GM04504 (cell line): ENCODE results near the gene PACRGL.

Source experiments
- DNase-seq: peaks from one replicate; pipeline ENCODE4 v3.0.0-alpha.2; 2012; ENCODE audit warnings: low read depth

Gene PACRGL

DNA sequence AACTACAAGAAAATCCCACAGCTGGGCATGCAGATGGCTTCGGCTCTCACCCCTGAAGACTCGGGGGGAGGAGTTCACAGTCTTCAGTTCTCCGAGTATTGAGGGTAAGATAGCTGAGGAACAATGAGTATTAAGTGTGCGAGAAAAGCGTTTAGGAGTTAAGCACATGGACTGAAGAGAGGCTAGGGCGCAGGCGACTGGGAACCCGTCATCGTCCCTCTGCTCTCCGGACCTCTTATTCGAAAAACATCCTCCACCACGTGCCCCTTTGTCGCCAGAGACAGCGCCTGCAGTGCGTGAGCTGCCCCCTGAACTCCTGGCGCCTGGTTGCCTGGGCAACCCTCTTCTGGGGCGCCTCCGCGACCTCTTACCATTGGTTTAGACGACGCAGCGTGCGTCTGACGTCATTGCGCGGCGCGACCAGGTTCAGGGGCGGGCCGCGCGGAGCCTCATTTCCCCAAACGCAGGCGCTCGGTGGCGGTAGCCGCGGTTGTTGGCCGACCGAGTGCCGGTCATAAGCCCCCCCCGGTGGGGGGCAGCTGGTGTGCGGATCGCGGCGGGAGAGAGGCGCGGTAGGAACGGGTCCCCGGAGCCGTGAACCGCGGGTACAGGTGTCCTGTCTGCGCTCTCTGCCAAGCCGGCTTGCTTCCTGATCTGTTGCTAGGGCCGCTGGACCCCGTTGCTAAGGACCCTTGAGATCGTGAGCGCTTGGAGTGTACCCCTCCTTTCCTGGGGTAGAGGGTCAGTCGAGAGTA, at the start of gene PACRGL:
TSS of gene PACRGL (plus strand) at position 452 of the 755 bp plus-strand sequence. CDS start 4,024 bp downstream, outside the sequence.
- peak; percentile 80 for DNase-seq

DNA sequence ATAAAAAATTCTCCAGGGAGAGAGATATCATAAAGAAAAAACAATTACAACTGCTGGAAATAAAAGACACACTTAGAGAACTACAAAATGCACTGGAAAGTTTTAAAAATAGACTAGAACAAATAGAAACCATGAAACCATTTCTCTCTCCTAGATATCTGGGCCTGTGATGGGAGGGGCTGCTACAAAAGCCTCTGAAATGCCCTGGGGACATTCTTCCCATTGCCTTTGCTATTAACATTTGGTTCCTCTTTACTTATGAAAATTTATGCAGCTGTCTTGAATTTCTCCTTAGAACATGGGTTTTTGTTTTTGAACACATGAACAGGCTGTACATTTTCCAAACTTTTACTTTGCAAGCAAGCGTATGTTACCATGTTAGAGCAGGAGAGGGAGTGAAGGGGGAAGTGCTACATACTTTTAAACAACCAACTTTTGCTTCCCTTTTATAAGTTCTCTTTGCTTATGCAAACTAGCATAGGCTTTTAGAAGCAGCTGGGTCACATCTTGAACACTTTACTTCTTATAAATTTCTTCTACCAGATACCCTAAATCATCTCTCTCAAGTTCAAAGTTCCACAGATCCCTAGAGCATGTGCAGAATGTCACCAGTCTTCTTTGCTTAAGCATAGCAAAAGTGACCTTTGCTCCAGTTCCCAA, 47.9 kb upstream of the PACRGL start:
- no peak for DNase-seq

DNA sequence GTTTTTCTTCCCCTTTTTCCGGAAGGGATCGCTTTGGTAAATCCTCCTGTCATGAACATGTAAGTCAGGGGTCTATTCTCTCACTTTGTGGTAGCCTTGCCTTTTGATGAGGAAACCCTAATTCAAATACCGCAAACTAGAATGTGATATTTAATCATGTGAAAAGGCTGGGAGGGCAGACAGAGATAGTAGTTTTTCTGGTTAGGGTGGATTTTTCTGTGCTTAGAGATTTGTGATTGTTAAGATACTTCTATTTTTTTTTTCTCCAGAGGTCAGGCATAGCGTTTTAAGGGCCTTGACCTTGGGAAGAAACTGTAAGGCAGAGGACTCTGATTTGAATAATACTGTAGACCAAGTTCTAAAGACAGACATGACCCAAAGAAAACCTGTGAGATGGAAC, 41.8 kb upstream of the PACRGL start:
- DNase-seq, result no peak

DNA sequence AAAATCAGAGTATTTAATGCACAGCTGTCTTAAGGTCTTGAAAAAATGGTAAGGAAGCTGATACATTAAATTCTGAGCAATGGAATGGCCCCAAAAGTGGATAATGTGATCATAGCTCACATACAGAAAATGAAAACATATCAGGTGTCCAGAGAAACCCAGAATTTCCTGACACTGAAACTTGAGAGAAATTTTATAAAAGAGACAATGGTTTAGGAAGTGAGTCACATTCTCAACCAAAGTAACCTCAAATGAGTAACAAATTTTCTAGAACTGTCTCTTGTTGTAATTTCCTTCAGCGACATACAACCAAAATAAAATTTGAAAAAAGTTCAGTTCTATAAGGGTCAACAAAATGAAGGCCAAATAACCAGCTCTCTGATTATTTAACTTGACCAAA, 37.4 kb upstream of the PACRGL start:
- no peak for DNase-seq

DNA sequence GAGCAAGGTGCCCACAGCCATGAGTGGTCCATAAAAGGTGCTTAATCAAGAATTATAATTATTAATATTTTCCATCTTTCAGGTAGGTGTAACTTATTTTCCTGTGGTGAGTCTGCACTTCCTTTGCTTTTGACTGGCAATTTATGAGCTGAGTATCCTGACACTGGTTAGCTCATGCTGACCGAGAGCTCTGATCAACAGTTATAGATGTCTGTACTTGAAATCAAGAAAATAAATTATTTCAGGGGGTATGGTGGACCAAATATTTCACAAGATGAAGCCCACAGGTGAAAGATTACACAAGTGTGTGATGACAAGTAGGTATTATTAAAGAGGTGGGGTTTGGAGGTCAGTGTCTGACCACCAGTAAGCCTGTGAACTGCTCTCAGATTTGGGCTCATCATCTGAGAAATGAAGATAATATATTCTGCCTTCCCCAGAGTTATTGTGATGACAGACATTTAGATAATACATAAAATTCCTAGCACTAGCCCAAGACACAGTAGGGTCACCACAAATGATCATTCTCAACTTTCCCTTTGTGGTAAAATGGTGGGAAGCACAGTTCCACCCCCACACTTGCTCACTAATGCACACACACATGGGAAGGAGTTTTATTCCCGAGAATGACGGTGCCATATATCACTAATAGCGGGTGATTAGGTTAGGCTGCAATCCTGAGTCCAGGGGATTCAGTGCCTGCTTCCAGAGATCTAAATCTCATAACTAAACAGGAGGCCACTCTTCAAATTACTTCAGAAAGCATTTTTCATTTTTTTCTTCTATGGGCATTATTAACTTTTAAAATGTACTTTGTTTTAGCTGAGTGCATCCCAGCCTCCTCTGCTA, 34.0 kb upstream of the PACRGL start:
- DNase-seq, result no peak

DNA sequence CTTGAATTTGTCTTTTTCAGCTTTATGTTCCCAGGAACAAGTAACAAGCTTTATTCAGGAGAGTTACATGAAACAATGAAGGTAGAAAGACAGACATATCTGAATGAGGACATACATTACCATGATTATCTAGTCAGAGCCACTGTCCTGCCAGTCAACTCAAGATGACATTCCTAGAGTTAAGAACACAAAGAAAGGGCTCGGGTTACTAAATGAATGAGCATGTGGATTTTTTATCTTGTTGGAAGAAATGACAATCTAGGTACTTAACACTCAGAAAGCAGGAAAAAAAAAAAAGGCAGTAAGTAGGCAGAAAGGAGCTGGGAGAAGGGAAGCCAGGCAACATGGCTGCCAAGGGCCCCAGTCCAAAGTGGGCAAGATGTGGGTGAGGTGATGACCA, 28.0 kb upstream of the PACRGL start:
- DNase-seq, result no peak

DNA sequence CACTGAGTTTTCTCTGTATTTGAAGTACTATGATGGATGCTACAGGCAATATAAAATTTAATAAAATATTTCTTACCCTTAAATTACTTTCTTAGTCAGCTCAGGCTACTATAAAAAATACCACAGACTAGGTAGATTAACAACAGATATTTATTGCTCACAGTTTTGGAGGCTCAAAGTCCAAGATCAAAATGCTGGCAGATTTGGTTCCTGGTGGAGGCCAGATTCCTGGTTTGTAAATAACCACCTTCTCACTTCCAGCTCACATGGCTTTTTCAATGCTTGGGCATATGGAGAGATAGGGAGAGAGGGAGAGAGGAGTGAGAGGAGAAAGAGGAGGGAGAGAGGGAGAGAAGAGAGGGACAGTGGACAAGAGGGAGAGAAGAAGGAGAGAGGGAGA, 24.5 kb upstream of the PACRGL start:
- no peak for DNase-seq

DNA sequence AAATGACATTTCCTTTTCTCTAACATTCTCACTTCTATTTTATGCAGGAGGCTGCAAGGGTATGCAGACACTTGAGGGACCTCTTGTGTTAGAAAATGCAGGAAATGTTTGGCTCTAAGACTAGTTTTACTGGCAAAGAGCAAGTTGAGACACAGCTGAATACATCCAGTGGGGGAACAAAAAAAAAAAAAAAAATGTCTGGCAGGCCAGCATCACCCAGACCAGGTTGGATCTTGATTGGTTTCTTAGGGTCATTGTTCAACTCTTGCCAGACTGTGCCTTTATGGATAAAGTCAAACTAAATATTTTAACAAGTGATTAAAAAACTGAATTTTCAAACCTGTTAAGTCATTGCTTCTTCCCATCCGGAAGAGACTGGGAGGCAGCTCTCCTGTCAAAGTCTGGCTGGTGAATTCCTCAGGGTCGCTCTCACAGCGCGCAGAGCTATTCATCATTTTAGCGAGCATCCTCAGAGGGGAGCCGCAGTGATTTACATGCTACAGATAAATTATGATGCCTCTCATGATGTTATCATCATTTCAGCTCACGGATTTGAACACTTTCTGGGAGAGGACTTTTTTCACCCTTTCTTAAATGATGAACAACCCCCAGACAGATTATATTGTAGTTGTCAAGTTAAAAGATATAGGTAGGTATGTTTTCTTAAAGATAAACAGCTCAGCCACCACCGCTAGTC, 23.6 kb upstream of the PACRGL start:
- DNase-seq, result no peak

DNA sequence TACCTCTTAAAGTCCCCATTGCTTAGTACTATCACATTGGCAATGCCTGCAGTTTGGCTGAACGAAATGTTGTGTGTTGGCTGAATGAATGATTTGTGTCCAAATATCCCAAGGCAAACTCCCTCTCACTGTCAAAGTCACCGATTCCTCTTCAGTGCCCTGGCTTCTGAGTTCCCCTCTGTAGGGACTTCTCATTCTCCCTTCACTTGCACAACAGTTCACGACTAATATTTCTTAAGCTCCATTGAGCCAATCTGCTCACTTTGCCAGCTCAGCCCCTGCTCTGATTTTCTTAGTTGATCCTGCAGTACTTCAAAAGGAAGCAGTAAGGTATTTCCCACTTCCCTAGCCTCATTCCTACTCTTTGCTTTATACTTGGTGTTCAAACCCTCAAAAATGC, 21.9 kb upstream of the PACRGL start:
- no peak for DNase-seq

DNA sequence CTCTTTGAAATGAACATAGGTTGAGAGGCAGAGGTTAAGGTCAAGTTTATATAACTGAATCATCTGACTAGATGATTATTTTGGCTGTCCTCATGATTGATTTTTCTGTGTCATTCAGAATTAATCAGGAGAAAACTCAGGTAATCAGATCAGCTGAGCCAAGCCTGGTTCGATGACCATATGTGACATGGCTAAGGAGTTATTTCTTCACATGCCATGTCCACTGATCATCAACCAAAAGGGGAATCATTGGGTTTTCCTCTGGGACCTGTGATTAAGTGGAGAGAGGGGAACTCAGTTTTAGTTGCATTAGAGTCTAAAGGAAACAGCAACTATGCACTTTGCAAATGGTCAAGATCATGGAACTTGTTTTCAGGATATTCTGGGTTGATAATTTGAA, 20.3 kb upstream of the PACRGL start:
- no peak for DNase-seq

DNA sequence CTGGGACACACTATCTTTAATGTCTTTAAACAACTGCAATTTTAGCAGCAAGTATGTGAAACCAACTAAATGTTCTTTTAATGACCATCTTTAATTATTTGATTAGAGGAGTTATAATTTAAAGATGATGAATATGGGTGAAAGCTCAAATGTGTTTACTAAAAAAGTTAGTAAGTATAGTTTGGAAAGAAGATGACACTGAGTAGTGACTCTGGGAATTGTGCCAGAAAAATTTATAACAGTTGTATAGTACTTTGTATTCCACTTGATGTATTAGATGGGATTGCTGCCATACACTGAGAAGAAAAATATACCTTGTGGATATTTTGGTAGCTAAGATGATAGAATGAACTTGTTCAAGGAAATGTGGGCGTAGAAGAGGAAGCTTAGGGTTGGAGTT, 19.5 kb upstream of the PACRGL start:
- DNase-seq, result no peak

DNA sequence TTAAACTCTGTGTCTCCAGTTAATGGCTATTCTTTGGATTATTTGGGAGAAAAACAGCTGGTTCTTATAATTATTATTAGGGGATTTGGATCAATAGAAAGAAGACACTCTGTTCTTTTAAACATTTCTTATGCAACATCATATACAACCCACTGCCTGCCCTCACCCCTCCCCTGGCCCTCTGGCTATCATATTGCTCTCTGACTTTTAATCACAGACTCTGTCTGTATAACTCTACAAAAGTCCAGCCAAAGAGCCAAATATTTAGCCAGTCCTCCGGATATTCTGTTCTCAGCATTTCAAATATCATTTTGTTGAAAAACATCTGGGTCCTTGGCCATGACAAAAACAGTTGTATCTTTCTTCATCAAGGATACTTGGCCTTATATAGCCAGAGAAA, 19.0 kb upstream of the PACRGL start:
- no peak for DNase-seq

DNA sequence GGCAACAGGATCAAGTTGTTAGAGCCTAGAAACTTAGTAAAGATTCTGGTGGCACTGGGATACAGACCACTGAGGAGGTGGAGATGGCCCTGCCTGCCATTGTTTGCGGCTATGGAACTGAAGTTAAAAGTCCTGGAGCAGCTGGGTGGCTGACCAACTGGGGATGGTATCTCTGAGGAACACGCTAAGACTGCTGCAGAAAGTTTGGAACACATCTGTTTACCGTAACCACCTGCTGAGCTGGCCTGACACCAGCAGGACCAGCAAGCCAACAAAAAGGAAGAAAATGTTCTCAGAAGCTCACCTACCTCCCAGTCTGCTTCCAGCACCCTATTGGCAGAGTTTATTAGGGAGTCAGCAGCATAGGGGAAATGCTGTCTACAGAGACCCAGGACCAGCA, 17.4 kb upstream of the PACRGL start:
- no peak for DNase-seq

DNA sequence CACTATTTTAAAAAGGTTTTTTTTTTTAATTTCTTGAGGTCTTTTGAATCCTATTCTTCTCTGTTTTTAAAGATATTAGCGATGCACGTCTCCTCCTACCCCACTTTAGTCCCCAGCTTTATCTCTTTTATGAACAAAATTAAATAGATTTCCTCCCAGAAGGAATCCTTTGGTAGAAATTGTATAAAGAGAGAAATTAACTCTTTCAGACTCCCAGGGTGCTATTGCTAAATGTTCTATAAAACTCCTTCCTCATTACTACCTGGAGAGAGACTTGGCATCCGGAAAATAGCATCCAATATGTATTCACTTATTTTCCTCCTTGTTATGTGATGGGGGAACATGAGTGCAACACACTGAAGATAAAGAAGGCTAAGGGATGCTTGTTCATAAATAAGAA, 16.5 kb upstream of the PACRGL start:
- DNase-seq, result no peak

DNA sequence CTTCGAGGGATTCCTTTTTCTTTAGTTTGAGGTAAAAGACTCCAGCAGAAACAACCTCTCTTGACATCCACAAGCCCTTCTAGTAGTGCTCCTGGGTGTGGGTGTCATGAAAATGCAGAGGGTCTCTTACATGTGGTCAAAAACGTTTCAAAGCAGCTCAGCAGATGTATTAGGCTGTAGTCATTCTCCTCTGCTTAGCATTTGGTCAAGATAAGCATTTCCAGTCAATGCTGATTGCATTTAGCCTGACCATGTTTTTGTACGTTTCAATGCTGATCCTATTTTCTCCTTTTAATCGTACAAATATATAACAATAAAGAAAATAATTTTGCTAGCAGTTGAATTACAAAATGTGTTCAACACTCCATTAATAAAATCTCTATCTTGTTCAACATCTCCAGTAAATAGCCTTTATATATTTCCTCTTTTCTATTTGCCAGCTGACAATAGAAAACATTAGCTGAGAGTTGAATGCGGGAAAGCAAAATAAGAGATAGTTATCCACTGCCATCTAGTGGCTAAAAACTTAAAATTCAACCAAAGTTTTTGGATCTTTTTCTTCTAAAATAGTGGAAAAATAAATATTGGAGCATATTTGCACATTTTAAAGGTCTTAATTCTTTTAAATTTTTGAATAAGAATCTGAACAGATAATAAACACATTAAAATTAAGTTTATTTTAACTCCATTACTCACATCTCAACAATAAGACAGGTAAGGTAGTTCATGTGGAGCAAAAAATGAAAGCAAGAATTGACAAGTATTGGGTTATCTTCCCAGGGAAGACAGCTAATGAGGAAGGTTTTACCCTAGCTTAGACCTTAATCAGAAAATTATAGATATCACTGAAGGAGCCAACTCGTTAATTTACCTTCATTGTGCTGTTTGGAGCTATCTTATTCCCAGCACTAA, 15.2 kb upstream of the PACRGL start:
- peak; percentile 5 for DNase-seq

DNA sequence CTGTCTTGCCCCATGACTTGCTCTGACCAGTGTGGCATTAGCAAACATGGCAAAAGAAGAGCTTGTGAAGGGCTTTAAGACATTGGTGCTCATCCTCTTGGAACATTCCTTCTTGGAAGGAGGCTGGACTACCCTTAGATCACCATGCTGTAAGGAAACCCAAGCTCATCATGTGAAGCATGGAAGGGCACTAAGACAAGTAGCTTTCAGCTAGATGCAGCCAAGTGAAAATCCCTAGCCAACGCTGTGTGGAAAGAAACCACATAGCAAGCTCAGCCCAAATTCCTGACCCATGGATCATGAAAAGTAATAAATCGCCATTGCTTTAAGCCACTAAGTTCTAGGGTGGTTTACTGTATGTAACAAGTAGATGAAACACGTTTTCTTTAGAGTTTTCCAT, 12.4 kb upstream of the PACRGL start:
- DNase-seq, result peak; percentile 69

DNA sequence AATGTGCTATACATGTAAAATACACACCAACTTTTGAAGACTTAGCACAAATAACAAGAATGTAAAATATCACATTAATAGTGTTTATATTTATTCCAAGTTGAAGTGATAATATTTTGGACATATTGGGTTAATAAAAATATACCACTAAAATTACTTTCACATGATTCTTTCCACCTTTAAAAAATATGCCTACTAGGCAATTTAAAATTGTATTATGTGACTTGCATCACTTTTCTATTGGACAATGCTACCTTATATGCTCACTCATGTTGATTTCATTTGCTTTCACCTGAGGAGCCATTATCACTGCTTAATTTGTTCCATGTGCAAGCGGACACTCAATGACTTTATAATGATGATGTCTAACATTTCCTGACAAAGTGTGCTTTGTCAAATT, 3.4 kb upstream of the PACRGL start:
- no peak for DNase-seq

DNA sequence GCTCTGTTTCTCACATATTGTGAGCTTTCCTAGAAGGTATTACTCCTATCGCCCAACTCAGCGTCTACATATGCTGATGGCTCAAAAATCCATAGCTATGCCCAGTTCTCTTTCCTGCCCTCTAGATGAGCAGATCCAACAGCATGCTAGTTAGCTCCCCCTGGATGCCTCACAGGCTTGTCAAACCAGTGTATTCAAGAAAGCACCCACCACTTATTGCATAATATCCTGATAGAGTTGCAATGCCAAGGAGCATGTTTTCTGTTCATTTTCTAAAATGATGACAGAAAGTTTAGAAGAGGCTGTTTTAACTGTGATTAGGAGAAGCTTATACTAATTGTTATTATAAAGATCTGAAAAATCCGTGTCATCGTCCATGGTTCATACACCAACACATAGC, 1.9 kb upstream of the PACRGL start:
- DNase-seq, result no peak

DNA sequence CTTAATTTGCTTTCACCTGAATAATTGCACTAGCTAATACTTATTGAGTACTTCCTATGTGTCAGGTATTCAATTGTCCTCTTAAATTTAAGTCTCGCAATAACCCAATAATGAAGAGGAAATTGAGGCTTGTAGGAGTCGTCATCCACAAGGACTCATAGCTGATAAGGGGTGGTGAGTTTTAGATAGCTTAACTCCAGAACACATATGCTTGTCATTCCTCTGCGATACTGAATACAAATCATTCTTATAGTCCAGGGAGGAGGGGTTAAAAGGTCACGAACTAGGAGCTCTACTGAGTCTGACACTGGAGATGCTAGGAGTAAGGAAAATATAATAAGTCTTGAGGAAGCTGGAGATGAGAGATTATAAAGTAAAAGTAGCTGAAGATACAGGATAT, 1.4 kb upstream of the PACRGL start:
- DNase-seq, result no peak

DNA sequence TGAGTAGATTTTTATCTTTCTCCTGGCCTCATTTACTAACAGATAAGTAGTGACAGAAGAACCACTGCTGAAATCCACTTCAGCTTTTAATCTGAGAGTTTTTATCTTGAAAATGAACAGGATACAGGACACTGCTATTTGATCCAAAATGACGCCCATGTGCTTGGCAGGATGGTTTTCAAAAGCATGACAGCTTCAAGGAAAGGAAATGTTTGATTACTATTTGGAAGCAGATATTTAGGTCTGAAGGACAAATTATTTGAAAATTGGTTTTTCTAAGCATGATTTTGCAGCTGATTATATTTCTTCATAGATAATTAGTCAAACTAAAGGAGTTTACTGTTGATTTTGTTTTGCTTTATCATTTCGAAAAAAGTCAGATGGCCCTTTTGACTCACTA, 11.1 kb downstream of the PACRGL start:
- DNase-seq, result no peak

DNA sequence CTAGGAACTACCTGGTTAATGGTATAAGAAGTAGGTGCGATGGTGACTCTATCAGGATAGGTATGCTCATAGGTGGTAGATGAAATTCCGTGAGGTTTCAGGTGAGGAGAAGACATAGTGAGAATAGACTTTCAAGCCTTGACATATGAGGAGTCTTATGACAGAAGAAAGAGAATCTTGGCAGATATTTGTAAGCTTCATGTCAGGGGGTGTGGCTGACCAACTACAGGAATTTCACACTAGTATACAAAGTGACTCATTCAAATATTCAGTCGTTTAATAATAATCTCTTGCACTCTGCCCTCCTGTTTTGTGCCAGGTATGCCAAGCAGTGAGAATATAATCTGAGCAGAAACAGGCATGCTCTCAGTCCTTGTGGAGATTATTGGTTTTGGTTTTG, 22.8 kb downstream of the PACRGL start:
- no peak for DNase-seq
